ENCODE results near the gene AGAP1. TPM values are rescaled to one million over a fixed set of nuclear protein-coding genes. Genes with fewer than 3 reads are reported as not detected.

The AGAP1 gene
- total and polyA plus RNA-seq, 7 donors, result 10.8 to 42.7 (median 18.6) TPM

DNA sequence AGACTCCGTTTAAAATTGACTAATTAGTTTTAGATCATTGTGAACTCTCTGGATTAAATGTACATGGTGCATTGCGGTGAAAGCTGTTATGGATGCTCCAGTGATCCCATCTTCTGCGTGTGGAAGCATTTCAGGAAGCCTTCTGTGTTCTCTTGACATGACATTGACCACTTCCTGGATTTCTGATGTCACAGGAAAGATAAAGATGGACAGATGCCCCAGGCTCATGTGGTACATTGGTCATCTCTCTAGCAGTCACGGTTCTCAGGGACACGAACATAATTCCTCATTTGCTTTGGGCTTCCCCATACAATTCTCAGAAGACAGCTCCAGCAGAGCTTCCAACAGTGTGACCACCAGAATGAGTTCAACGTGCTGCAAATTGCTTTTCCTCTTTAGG, 26.9 kb downstream of the AGAP1 start:
- intact Hi-C loops (cut with DNase I), result no loop called here
- Histone ChIP-seq H3K4me3 (no peak overlapping the region), H3K27me3 (no peaks in the 10 kb centered on the region), H3K9me3 (no peaks in the 10 kb centered on the region), H3K4me1 (peaks cover 0 to 4% (median 0%) of the 10 kb centered on the region in 4 donors), H3K36me3 (no peaks in the 10 kb centered on the region), H3K27ac (no peak overlapping the region)
- TF ChIP-seq EP300 (IDR thresholded peaks at IDR 0.05) (no peak), POLR2AphosphoS5 (IDR thresholded peaks at IDR 0.05) (no peak), POLR2A (IDR thresholded peaks at IDR 0.05) (no peak)
- TF ChIP-seq, protein P1, sequence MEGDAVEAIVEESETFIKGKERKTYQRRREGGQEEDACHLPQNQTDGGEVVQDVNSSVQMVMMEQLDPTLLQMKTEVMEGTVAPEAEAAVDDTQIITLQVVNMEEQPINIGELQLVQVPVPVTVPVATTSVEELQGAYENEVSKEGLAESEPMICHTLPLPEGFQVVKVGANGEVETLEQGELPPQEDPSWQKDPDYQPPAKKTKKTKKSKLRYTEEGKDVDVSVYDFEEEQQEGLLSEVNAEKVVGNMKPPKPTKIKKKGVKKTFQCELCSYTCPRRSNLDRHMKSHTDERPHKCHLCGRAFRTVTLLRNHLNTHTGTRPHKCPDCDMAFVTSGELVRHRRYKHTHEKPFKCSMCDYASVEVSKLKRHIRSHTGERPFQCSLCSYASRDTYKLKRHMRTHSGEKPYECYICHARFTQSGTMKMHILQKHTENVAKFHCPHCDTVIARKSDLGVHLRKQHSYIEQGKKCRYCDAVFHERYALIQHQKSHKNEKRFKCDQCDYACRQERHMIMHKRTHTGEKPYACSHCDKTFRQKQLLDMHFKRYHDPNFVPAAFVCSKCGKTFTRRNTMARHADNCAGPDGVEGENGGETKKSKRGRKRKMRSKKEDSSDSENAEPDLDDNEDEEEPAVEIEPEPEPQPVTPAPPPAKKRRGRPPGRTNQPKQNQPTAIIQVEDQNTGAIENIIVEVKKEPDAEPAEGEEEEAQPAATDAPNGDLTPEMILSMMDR (IDR thresholded peaks at IDR 0.05), result no peak
- WGBS, 2 donors, result 73 to 77% methylated on average over 6 of the region's 6 CpGs
- no peak for DNase-seq

DNA sequence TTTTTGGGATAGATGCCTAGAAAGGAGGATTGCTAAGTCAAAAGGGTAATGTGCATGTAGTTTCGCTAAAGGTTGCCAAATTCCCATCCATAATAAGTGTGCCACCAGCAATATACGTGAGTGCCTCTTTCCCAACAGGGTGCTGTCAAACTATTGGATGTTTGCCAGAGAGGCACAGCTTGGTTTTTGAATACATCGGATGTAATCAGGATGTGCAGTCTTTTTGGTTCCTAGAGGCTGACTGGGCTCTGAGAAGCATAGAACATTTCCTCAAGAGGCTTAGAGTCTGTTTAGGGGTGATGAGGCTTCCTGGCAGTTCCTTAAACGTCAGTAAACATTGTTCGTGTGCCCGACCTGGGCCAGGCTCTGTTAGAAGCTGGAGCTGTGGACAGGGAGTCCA, 28.0 kb downstream of the AGAP1 start:
- Histone ChIP-seq H3K4me3 (no peak overlapping the region), H3K36me3 (no peaks in the 10 kb centered on the region), H3K27ac (no peak overlapping the region), H3K27me3 (no peaks in the 10 kb centered on the region), H3K4me1 (peaks cover 0 to 4% (median 0%) of the 10 kb centered on the region in 4 donors), H3K9me3 (no peaks in the 10 kb centered on the region)
- no peak for TF ChIP-seq POLR2AphosphoS5 (IDR thresholded peaks at IDR 0.05)
- TF ChIP-seq, protein P1 (IDR thresholded peaks at IDR 0.05), result no peak
- TF ChIP-seq POLR2A (IDR thresholded peaks at IDR 0.05), result no peak
- no peak for TF ChIP-seq EP300 (IDR thresholded peaks at IDR 0.05)
- DNase-seq, result no peak
- 38 to 65% methylated on average over 6 of the region's 6 CpGs for WGBS, 2 donors
- intact Hi-C loops (cut with DNase I), result no loop called here

DNA sequence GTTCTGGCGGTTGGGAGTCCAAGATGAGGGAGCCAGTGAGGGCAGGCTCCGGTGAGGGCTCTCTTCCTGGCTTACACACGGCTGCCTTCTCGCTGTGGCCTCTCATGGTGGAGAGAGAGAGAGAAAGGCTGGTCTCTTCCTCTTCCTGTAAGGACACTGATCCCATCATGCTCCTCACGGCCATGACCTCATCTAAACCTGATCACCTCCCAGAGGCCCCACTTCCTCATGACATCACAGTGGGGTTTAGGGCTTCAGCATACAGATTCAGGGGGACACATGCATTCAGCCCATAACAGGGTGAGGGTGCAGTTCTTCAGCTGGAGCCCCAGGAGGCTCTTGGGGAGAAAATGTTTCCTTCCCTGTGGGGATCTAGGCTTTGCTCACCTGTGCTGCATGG, 29.2 kb downstream of the AGAP1 start:
- Histone ChIP-seq H3K4me3 (no peak overlapping the region), H3K9me3 (no peaks in the 10 kb centered on the region), H3K4me1 (peaks cover 0 to 12% (median 5%) of the 10 kb centered on the region in 4 donors), H3K27me3 (no peaks in the 10 kb centered on the region), H3K27ac (no peak overlapping the region), H3K36me3 (no peaks in the 10 kb centered on the region)
- no peak for DNase-seq
- 91 to 93% methylated on average over 5 of the region's 5 CpGs for WGBS, 2 donors
- intact Hi-C loops (cut with DNase I), result no loop called here
- TF ChIP-seq, protein P1 (IDR thresholded peaks at IDR 0.05), result no peak
- no peak for TF ChIP-seq POLR2AphosphoS5 (IDR thresholded peaks at IDR 0.05)
- no peak for TF ChIP-seq EP300 (IDR thresholded peaks at IDR 0.05)
- TF ChIP-seq POLR2A (IDR thresholded peaks at IDR 0.05), result no peak

DNA sequence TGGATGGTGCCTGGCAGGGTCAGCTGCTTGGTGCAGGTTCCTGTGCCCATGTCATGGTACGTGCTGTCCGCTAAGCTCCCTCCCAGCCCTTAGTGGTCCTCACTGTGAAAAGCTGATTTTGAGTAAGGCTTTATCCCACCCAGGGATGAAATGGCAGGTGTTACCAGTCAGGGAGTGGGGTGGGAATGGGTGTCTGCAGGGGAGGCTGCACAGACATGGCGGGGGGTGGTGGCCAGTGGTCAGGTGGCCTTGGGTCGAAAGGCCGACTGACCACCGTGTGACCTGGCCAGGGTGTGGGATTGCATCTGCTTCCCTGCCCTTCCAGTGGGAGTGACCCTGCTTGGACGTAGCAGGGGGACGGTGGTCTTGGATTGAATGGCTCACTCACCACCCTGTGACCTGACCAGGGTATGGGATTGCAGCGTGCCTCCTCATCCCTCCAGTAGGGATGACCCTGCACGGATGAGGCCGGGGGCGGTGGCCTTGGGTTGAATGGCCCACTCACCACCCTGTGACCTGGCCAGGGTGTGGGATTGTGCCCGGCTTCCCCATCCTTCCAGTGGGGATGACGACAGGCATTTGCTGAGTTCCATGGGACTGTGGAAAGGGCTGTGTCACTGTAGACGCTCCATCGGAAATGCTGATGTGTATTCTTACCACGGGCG, 29.8 kb downstream of the AGAP1 start:
- TF ChIP-seq, protein P1 (IDR thresholded peaks at IDR 0.05), result no peak
- TF ChIP-seq POLR2A (IDR thresholded peaks at IDR 0.05), result no peak
- no peak for TF ChIP-seq POLR2AphosphoS5 (IDR thresholded peaks at IDR 0.05)
- no peak for TF ChIP-seq EP300 (IDR thresholded peaks at IDR 0.05)
- H3K4me1 ChIP-seq, result peaks cover 0 to 18% (median 7%) of the 10 kb centered on the region in 4 donors
- H3K36me3 ChIP-seq, result no peaks in the 10 kb centered on the region
- no peak overlapping the region for H3K27ac ChIP-seq
- H3K9me3 ChIP-seq, result no peaks in the 10 kb centered on the region
- no peaks in the 10 kb centered on the region for H3K27me3 ChIP-seq
- 94 to 95% methylated on average over 18 of the region's 18 CpGs for WGBS, 2 donors
- intact Hi-C loops (cut with DNase I), result no loop called here
- H3K4me3 ChIP-seq, result no peak overlapping the region
- DNase-seq, result no peak

DNA sequence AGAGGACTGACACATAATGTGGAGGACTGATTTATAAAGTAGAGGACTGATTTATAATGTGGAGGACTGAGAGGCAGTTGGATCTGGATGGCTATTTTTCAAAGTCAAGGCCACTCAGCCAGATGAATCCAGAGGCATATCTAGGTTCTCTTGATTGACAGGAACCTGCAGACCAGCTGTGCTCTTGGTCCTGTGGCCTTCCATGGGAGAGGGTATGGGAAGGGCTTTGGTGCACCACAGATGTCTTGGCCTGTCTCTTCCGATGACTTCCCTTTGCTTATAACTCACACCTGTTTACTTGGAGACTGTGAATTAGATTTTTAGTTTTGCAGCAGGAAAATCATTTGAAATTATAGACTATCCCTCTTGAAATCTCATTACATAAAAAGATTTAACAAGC, 32.3 kb downstream of the AGAP1 start:
- Histone ChIP-seq H3K4me3 (no peak overlapping the region), H3K9me3 (no peaks in the 10 kb centered on the region), H3K27ac (no peak overlapping the region), H3K27me3 (no peaks in the 10 kb centered on the region), H3K36me3 (no peaks in the 10 kb centered on the region), H3K4me1 (peaks cover 0 to 19% (median 7%) of the 10 kb centered on the region in 4 donors)
- TF ChIP-seq POLR2AphosphoS5 (IDR thresholded peaks at IDR 0.05) (no peak), EP300 (IDR thresholded peaks at IDR 0.05) (no peak), POLR2A (IDR thresholded peaks at IDR 0.05) (no peak)
- TF ChIP-seq, protein P1 (IDR thresholded peaks at IDR 0.05), result no peak
- 63 to 74% methylated on average over 1 of the region's 1 CpG for WGBS, 2 donors
- intact Hi-C loops (cut with DNase I), result no loop called here
- no peak for DNase-seq

All from sigmoid colon (tissue), 7 donors.